ENCODE data around the gene COL19A1. TPM values are rescaled to one million over a fixed set of nuclear protein-coding genes. Genes with fewer than 3 reads are reported as not detected.
"Not testable (repeated sequence)": the region's sequence is repeated elsewhere in the genome, so short reads cannot be mapped to it uniquely, and the experiment has no call there.

The COL19A1 gene
- total RNA-seq, 2 experiments from 2014 or later: not detected

DNA sequence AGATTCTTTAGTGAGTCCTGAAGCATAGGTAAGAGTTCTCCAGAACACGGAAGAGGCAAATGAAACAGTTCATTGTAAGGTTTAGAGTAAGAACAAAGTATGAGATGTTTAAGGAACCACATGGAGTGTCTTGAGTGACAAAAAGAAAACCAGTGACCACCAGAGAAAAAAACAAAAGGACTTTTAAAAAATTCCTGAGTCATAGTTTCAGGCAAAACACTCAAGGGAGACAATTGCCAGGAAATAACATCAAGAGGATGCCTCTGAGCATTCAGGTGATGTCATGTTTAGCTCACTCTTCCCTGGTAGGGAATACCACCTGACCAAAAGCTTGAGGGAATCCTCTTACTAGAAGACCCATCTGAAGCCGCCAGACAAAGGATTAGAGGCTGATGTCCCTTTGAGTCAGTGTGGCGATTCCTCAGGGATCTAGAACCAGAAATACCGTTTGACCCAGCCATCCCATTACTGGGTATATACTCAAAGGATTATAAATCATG lies 110.3 kb downstream of the COL19A1 start:
- intact Hi-C loops (cut with DNase I, micrococcal nuclease): no loop called here
- Mint-ChIP-seq H3K9me3 (ENCODE audit: low read depth) (no peaks in the 10 kb centered on the region), H3K4me3 (no peak overlapping the region), H3K4me1 (no peaks in the 10 kb centered on the region), H3K27ac (no peak overlapping the region), H3K36me3 (ENCODE audit: low read depth) (no peaks in the 10 kb centered on the region), H3K27me3 (peaks cover 15% of the 10 kb centered on the region)
- ChIA-PET POLR2A (no interaction called here), CTCF (no interaction called here)
- no peak for ATAC-seq
- DNase-seq: no peak

GRCh38 chr6:69980624-69981023 lies 114.3 kb downstream of the COL19A1 start:
- POLR2A ChIA-PET: no interaction called here
- Mint-ChIP-seq H3K27me3 (peaks cover 6% of the 10 kb centered on the region), H3K9me3 (ENCODE audit: low read depth) (no peaks in the 10 kb centered on the region), H3K4me3 (no peak overlapping the region), H3K4me1 (no peaks in the 10 kb centered on the region), H3K36me3 (ENCODE audit: low read depth) (no peaks in the 10 kb centered on the region), H3K27ac (no peak overlapping the region)
- CTCF ChIA-PET: no interaction called here
- no peak for ATAC-seq
- DNase-seq: no peak
- intact Hi-C loops (cut with DNase I, micrococcal nuclease): no loop called here

GRCh38 chr6:69984506-69984905 lies 118.2 kb downstream of the COL19A1 start:
- H3K27me3 Mint-ChIP-seq: no peaks in the 10 kb centered on the region
- DNase-seq (no peak), ATAC-seq (no peak)
- H3K36me3 Mint-ChIP-seq (ENCODE audit: low read depth): no peaks in the 10 kb centered on the region
- CTCF ChIA-PET: no interaction called here
- no peaks in the 10 kb centered on the region for H3K9me3 Mint-ChIP-seq (ENCODE audit: low read depth)
- POLR2A ChIA-PET: no interaction called here
- intact Hi-C loops (cut with DNase I, micrococcal nuclease): no loop called here
- no peaks in the 10 kb centered on the region for H3K4me1 Mint-ChIP-seq
- no peak overlapping the region for H3K4me3 Mint-ChIP-seq
- H3K27ac Mint-ChIP-seq: no peak overlapping the region

DNA sequence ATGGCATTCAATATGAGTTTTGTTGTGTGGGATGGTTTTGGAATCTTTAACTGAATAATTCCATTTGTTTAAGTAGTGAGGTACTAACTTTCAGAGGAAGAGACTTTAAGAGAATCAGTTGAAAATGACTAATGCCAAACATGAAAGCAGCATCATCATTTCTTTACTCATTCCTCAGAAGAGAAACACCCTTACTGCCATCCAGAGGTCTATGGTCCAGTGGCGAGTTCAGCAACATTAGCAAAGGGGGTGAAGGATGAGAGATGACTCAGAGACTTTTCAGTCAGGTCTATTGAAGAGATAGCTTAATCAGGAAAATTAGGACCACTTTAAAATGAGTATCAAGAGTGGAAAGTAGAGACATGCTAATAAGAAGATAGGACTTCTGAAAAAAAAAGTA lies 118.8 kb downstream of the COL19A1 start:
- Mint-ChIP-seq H3K27ac (no peak overlapping the region), H3K36me3 (ENCODE audit: low read depth) (no peaks in the 10 kb centered on the region), H3K4me3 (no peak overlapping the region), H3K27me3 (no peaks in the 10 kb centered on the region), H3K4me1 (no peaks in the 10 kb centered on the region), H3K9me3 (ENCODE audit: low read depth) (no peaks in the 10 kb centered on the region)
- intact Hi-C loops (cut with DNase I, micrococcal nuclease): no loop called here
- ChIA-PET POLR2A (no interaction called here), CTCF (no interaction called here)
- ATAC-seq (peak; percentile 39), DNase-seq (no peak)

DNA sequence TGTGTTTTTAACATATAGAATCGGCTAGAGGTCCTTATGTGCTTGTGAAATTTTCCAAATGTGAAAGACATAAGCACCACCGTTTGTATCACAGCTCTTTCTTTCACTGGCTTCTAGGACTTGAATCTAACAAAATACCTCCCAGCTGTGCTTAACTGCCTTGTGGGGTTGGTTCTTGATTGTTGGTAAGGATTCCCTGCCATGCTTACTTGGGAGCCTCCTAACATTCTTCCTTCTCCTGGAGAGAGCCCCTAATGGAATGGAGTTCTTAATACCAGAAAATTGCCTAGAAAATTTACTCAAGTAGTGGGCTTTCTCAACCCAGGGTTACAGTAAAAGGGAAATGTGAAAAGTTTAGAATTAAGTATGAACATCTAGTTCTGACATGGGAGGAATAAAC lies 121.2 kb downstream of the COL19A1 start:
- H3K27me3 Mint-ChIP-seq: peaks cover under 1% of the 10 kb centered on the region
- H3K36me3 Mint-ChIP-seq (ENCODE audit: low read depth): no peaks in the 10 kb centered on the region
- CTCF ChIA-PET: no interaction called here
- no peaks in the 10 kb centered on the region for H3K4me1 Mint-ChIP-seq
- no peak overlapping the region for H3K27ac Mint-ChIP-seq
- intact Hi-C loops (cut with DNase I, micrococcal nuclease): no loop called here
- no peak for DNase-seq
- no peaks in the 10 kb centered on the region for H3K9me3 Mint-ChIP-seq (ENCODE audit: low read depth)
- POLR2A ChIA-PET: no interaction called here
- no peak overlapping the region for H3K4me3 Mint-ChIP-seq
- ATAC-seq: no peak

DNA sequence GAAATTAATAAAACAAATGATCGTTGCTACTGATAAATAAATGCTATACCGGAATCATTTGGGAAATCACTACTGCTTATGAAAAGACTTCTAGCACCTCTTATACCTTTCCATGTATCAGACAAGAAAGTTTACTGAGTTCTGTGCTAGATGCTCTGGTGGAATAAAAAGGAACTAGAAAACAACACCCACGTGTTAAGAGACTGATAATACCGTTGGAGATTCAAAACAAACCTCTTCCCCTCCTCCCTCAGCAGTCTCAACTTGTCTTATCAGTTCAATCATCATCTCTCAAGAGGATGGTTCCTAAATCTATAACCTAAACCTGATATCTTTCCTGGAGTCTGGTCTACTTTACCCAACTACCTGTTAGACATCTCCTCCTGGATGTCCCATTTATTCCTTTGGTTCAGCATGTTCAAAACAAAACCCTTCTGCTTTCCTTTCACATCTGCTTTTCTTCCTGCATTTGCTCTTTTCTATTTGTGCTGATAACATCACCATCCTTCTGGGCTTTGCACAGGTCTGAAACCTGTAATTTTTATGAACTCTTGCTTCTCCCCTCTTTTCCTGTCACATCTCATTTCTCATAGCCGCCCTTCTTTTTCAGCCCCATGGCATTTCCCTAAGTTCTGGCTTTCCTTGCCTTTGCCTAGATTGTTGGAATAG lies 122.2 kb downstream of the COL19A1 start:
- CTCF ChIA-PET: no interaction called here
- DNase-seq: no peak
- intact Hi-C loops (cut with DNase I, micrococcal nuclease): no loop called here
- ATAC-seq: no peak
- Mint-ChIP-seq H3K27ac (no peak overlapping the region), H3K27me3 (peaks cover 5% of the 10 kb centered on the region), H3K9me3 (ENCODE audit: low read depth) (no peaks in the 10 kb centered on the region), H3K4me3 (no peak overlapping the region), H3K36me3 (ENCODE audit: low read depth) (no peaks in the 10 kb centered on the region), H3K4me1 (no peaks in the 10 kb centered on the region)
- POLR2A ChIA-PET: no interaction called here

DNA sequence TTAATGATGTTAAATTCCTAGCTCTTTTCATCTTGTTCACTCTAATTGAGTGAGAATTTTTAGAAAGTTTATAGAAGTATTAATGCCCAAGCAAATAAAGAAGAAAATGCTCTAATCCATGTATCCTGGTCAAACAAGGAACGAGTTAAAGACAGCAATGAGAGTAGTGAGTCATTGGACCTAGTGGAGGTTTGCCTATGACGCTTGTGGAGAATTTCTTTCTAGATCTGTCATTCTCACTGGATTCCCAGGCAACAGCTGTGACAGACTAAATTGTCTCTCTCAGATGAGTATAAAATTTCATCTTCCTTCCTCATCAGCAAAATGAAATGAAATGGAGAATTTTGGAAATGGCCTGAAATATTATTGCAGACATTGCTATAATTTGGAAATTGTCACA lies 127.9 kb downstream of the COL19A1 start:
- no peaks in the 10 kb centered on the region for H3K9me3 Mint-ChIP-seq (ENCODE audit: low read depth)
- no peaks in the 10 kb centered on the region for H3K36me3 Mint-ChIP-seq (ENCODE audit: low read depth)
- intact Hi-C loops (cut with DNase I, micrococcal nuclease): no loop called here
- CTCF ChIA-PET: no interaction called here
- H3K27ac Mint-ChIP-seq: no peak overlapping the region
- peaks cover 11% of the 10 kb centered on the region for H3K27me3 Mint-ChIP-seq
- no peak for DNase-seq
- no peaks in the 10 kb centered on the region for H3K4me1 Mint-ChIP-seq
- POLR2A ChIA-PET: no interaction called here
- no peak overlapping the region for H3K4me3 Mint-ChIP-seq
- no peak for ATAC-seq

DNA sequence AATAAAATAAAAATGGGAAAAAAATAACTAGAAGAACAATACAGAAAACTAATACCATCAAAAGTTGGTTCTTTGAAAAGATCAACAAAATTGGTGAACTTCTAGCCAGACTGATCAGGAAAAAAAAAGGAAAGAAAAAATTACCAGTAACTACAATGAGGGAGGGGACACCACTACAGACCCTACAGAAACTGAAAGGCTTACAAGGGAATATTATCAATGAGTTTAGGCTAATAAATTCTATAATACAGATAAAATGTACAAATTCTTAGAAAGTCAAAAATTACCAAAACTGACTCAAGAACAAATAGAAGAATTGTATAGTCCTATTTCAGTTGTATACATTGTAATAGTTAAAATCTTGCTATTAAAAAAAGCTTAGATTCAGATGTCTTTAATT lies 141.8 kb downstream of the COL19A1 start:
- H3K9me3 Mint-ChIP-seq (ENCODE audit: low read depth): peaks cover 5% of the 10 kb centered on the region
- ChIA-PET CTCF (no interaction called here), POLR2A (no interaction called here)
- H3K4me1 Mint-ChIP-seq: no peaks in the 10 kb centered on the region
- no peak overlapping the region for H3K27ac Mint-ChIP-seq
- H3K36me3 Mint-ChIP-seq (ENCODE audit: low read depth): no peaks in the 10 kb centered on the region
- ATAC-seq (no peak), DNase-seq (no peak)
- H3K4me3 Mint-ChIP-seq: no peak overlapping the region
- H3K27me3 Mint-ChIP-seq: no peaks in the 10 kb centered on the region
- intact Hi-C loops (cut with DNase I, micrococcal nuclease): no loop called here

DNA sequence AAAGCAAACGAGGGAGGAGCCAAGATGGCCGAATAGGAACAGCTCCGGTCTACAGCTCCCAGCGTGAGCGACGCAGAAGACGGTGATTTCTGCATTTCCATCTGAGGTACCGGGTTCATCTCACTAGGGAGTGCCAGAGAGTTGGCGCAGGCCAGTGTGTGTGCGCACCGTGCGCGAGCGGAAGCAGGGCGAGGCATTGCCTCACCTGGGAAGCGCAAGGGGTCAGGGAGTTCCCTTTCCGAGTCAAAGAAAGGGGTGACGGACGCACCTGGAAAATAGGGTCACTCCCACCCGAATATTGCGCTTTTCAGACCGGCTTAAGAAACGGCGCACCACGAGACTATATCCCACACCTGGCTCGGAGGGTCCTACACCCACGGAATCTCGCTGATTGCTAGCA lies 144.0 kb downstream of the COL19A1 start:
- CTCF ChIA-PET: interaction anchor here (0.6 kb wide), 1 partner anchor 87 kb away, joined by 3 read pairs; no protein-coding TSS in a partner anchor
- POLR2A ChIA-PET; H3K27me3 Mint-ChIP-seq; DNase-seq; H3K4me1 Mint-ChIP-seq; intact Hi-C loops (cut with DNase I, micrococcal nuclease); H3K4me3 Mint-ChIP-seq; H3K27ac Mint-ChIP-seq; ATAC-seq; H3K9me3 Mint-ChIP-seq (ENCODE audit: low read depth); H3K36me3 Mint-ChIP-seq (ENCODE audit: low read depth): not testable (repeated sequence)

DNA sequence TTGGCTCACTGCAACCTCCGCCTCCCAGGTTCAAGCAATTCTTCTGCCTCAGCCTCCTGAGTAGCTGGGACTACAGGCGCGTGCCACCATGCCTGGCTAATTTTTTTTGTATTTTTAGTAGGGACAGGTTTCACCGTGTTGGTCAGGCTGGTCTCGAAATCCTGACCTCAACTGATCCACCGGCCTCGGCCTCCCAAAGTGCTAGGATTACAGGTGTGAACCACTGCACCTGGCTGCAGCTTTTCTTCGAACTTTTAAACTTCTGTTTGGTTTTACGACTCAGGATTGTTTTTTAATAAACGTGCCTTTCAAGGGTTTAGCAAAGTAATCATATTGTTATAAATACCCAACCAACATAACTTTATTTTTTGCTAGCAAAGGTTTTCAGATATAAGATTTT lies 156.8 kb downstream of the COL19A1 start:
- CTCF ChIA-PET; H3K4me3 Mint-ChIP-seq; H3K36me3 Mint-ChIP-seq (ENCODE audit: low read depth); DNase-seq; H3K9me3 Mint-ChIP-seq (ENCODE audit: low read depth); H3K27ac Mint-ChIP-seq; ATAC-seq; H3K27me3 Mint-ChIP-seq; H3K4me1 Mint-ChIP-seq; POLR2A ChIA-PET; intact Hi-C loops (cut with DNase I, micrococcal nuclease): not testable (repeated sequence)

DNA sequence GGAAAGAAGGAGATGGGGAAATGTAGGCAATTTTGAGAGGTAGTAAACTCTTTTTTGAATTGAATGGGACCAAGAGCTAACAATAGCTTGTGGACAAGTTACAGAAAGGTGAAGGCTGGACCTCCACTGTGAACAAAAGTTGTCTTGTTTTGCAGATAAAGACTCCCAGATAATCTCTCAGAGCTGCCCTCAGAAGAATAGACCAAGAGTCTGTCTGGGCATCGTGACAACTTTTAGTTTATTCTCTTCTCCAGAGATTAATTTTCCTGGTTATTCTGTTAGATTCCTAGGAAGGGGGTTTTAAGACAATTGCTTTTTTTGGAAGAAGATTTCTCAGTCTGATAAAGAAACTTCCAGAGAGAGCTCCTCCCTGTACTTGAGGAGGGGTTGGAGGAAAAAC lies 161.9 kb downstream of the COL19A1 start:
- Mint-ChIP-seq H3K36me3 (ENCODE audit: low read depth) (no peaks in the 10 kb centered on the region), H3K27me3 (peaks cover 7% of the 10 kb centered on the region), H3K4me3 (no peak overlapping the region), H3K27ac (no peak overlapping the region), H3K9me3 (ENCODE audit: low read depth) (no peaks in the 10 kb centered on the region), H3K4me1 (no peaks in the 10 kb centered on the region)
- ATAC-seq (no peak), DNase-seq (no peak)
- intact Hi-C loops (cut with DNase I, micrococcal nuclease): no loop called here
- ChIA-PET POLR2A (no interaction called here), CTCF (no interaction called here)

GRCh38 chr6:70028926-70029325 lies 162.6 kb downstream of the COL19A1 start:
- Mint-ChIP-seq H3K27me3 (peaks cover 7% of the 10 kb centered on the region), H3K4me3 (no peak overlapping the region), H3K4me1 (no peaks in the 10 kb centered on the region), H3K27ac (no peak overlapping the region), H3K36me3 (ENCODE audit: low read depth) (no peaks in the 10 kb centered on the region), H3K9me3 (ENCODE audit: low read depth) (no peaks in the 10 kb centered on the region)
- CTCF ChIA-PET: no interaction called here
- no peak for DNase-seq
- intact Hi-C loops (cut with DNase I, micrococcal nuclease): no loop called here
- POLR2A ChIA-PET: no interaction called here
- ATAC-seq: no peak

GRCh38 chr6:70033781-70034180 lies 167.4 kb downstream of the COL19A1 start:
- H3K4me1 Mint-ChIP-seq: no peaks in the 10 kb centered on the region
- DNase-seq (no peak), ATAC-seq (no peak)
- H3K4me3 Mint-ChIP-seq: no peak overlapping the region
- H3K9me3 Mint-ChIP-seq (ENCODE audit: low read depth): no peaks in the 10 kb centered on the region
- no peaks in the 10 kb centered on the region for H3K36me3 Mint-ChIP-seq (ENCODE audit: low read depth)
- ChIA-PET POLR2A (no interaction called here), CTCF (no interaction called here)
- intact Hi-C loops (cut with DNase I, micrococcal nuclease): no loop called here
- H3K27ac Mint-ChIP-seq: no peak overlapping the region
- peaks cover 7% of the 10 kb centered on the region for H3K27me3 Mint-ChIP-seq
